ENCODE data around the gene PRKACA.

- TF ChIP-seq CTCF (IDR thresholded peaks at IDR 0.05; ENCODE audit: low read depth, low read length) (no peak), EZH2phosphoT487 (IDR thresholded peaks at IDR 0.05; ENCODE audit: low read depth) (no peak)
These were observed 40.9 kb upstream of the PRKACA start for GRCh38 chr19:14158276-14159023.
